Skeletal muscle cell (primary cell): Measurements from ENCODE around the gene KIF22.

Source experiments
- DNase-seq: peaks from one replicate; pipeline ENCODE4 v3.0.0-alpha.2; 2010; ENCODE audit warnings: low read depth
- H3K4me3 ChIP-seq: 2 replicates; pipeline ENCODE4 v1.5.1; 2011; ENCODE audit warnings: low read depth, mild to moderate bottlenecking, control low read depth, low read length, moderate library complexity

The KIF22 gene

DNA sequence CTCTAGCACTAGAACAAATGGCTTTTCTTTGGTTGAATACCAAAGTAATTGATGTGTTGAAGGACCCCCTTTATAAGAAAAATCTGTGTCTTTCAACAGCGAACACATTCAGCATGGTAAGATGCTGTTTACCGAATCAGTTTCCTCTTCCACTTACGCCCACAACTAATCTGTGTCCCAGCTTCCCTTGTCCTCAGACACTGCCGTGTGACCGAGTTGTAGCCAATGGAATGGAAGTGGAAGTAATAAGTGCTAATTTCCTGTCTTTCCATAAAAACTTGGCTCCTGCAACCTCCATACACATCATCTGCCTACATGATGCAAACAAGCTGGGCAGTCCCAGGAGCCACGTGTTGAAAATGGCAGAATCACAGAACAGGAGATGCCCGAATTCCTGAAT, 62.1 kb downstream of the KIF22 start:
- peak; percentile 33 for DNase-seq
- no peak overlapping the region for H3K4me3 ChIP-seq

DNA sequence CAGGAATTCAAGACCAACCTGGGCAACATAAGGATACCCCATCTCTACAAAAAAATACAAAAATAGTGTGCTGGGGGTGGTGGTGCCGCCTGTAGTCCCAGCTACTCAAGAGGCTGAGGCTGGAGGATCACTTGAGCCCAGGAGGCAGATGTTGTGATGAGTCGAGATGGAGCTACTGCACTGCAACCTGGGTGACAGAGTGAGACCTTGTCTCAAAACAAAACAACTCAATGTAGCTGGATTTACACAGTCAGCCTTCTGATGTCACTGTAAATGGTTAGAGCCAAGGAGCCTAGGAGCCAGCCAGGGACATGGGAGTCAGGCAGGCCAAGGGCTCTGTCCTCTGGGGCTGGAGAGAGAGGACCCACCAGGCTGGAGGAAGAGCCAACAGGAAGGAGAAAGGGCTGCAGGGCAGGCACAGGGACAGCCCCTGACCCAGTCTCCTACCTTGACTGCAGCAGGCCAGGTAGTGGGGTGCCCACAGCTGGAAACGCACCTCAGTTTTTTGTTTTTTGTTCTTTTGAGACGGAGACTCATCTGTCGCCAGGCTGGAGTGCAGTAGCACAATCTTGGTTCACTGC, 64.1 kb downstream of the KIF22 start:
- DNase-seq = no peak
- no peak overlapping the region for H3K4me3 ChIP-seq
